Measurements from ENCODE around the gene NOP58. TPM values are rescaled to one million over a fixed set of nuclear protein-coding genes. Genes with fewer than 3 reads are reported as not detected.
A peak's percentile ranks its signal among the peaks of the same experiment; 100 is the strongest.

The NOP58 gene
- 212 and 231 TPM in 2 replicates for total RNA-seq (2022)
- Bru-seq, nascent RNA = percentile 97 among the genes with signal in this experiment
- BruChase-seq, experiment 1, labeled RNA remaining after a 6-hour chase = percentile 96 among the genes with signal in this experiment
- BruChase-seq, experiment 2, labeled RNA remaining after a 2-hour chase = percentile 95 among the genes with signal in this experiment
- long read RNA-seq, transcript NOP58-201 (15 exons, 2,046 nt) = major isoform, 517 of 645 reads
- long read RNA-seq, partial matches to known transcripts = 95 of 645 reads
- long read RNA-seq, other reads (novel, unspliced or antisense) = 33 of 645 reads

- DNase-seq (ENCODE audit: unreplicated experiment) = peak; percentile 96
- Mint-ChIP-seq H3K9me3 (ENCODE audit: unreplicated experiment) (no peaks in the 10 kb centered on the region), H3K4me3 (ENCODE audit: unreplicated experiment) (no peak within 1 kb of the TSS), H3K36me3 (ENCODE audit: insufficient read depth, unreplicated experiment) (peaks cover 12% of the 10 kb centered on the region), H3K4me1 (ENCODE audit: insufficient read depth, unreplicated experiment) (peaks cover 7% of the 10 kb centered on the region), H3K27ac (ENCODE audit: low read depth, unreplicated experiment) (peak within 1 kb of the TSS; percentile 64), H3K27me3 (ENCODE audit: insufficient read depth, unreplicated experiment) (no peaks in the 10 kb centered on the region)
- ChIA-PET POLR2A (interaction anchor here (0.6 to 6.2 kb wide), 11 partner anchors 11 to 112 kb away, joined by 3 to 94 read pairs (median 3); partner anchors contain the start of genes BMPR2 and SUMO1), CTCF (interaction anchor here (0.6 kb wide), 1 partner anchor 17 kb away, joined by 3 read pairs; no protein-coding TSS in a partner anchor)
- TF ChIP-seq CTCF (IDR thresholded peaks at IDR 0.05; ENCODE audit: unreplicated experiment) = no peak
- BruUV-seq (replicated peaks) = TSS peak; percentile 62
- intact Hi-C loops (cut with micrococcal nuclease) = loop anchor here (1.0 kb wide), 2 partner anchors 16 to 28 kb away; no protein-coding TSS in a partner anchor
These were observed at the start of gene NOP58 for GRCh38 chr2:202265467-202266277. TSS of gene NOP58 (plus strand) at chr2:202265763. CDS start at chr2:202265942, 179 bp downstream.

DNA sequence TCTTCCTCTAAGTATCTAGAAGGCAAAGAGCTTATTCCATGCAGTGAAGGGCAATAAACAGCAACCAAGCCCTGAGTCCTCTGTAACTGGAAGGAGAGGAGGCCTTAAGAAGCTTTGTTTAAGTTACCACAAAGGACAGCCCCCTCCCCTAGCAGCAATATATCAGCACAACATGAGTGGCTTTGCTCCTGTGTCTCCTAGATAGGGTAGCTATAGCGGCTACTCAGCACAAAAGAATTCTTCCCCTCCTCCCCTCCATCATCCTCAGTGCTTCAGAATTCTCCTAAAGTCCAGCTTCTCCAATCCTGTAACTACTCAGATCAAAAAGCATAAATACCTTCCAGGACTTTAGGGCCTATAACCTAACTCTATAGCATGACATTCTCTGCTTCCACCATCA, 43.7 kb upstream of the NOP58 start:
- Mint-ChIP-seq H3K36me3 (ENCODE audit: insufficient read depth, unreplicated experiment) (peaks cover 60% of the 10 kb centered on the region), H3K4me3 (ENCODE audit: unreplicated experiment) (no peak overlapping the region), H3K4me1 (ENCODE audit: insufficient read depth, unreplicated experiment) (peaks cover 21% of the 10 kb centered on the region), H3K27ac (ENCODE audit: low read depth, unreplicated experiment) (no peak overlapping the region), H3K27me3 (ENCODE audit: insufficient read depth, unreplicated experiment) (no peaks in the 10 kb centered on the region), H3K9me3 (ENCODE audit: unreplicated experiment) (no peaks in the 10 kb centered on the region)
- no TSS peak for BruUV-seq (replicated peaks)
- ChIA-PET POLR2A (interaction anchor here (0.8 kb wide), 1 partner anchor 14 kb away, joined by 3 read pairs; no protein-coding TSS in a partner anchor), CTCF (interaction anchor here (0.6 kb wide), 2 partner anchors 71 to 799 kb away, joined by 3 read pairs; no protein-coding TSS in a partner anchor)
- intact Hi-C loops (cut with micrococcal nuclease) = no loop called here
- no peak for DNase-seq (ENCODE audit: unreplicated experiment)
- no peak for TF ChIP-seq CTCF (IDR thresholded peaks at IDR 0.05; ENCODE audit: unreplicated experiment)

DNA sequence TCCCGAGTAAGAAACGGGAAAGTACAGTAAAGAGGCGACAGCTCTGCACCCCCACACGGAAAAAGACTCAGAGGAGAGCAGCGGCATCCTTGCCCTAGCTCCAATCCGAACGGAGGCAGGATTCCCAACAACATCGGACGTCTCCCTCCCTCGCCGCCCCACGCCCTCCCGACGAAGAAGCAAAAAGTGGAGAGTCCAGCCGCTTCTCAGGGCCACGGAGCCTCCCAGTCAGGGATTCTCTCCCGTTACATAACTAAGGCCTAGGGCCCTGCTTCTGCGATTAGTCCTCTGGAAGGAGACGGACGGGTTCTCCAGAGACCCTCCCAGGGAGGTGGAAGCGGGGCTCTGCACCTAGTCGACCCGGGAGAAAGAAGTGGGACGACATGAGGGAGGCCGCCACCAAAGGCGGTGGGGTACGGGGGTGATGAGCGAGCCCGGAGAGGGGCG, 27.8 kb upstream of the NOP58 start:
- Mint-ChIP-seq H3K36me3 (ENCODE audit: insufficient read depth, unreplicated experiment) (peaks cover 7% of the 10 kb centered on the region), H3K27me3 (ENCODE audit: insufficient read depth, unreplicated experiment) (no peaks in the 10 kb centered on the region), H3K27ac (ENCODE audit: low read depth, unreplicated experiment) (peak overlapping the region; percentile 85), H3K9me3 (ENCODE audit: unreplicated experiment) (no peaks in the 10 kb centered on the region), H3K4me3 (ENCODE audit: unreplicated experiment) (peak overlapping the region; percentile 93), H3K4me1 (ENCODE audit: insufficient read depth, unreplicated experiment) (peaks cover 8% of the 10 kb centered on the region)
- ChIA-PET POLR2A (interaction anchor here (0.7 to 4.5 kb wide), 15 partner anchors 9 to 1525 kb away, joined by 3 to 58 read pairs (median 4); partner anchors contain the start of genes NOP58 and ORC2), CTCF (interaction anchor here (0.5 to 1.8 kb wide), 4 partner anchors 11 to 959 kb away, joined by 3 to 6 read pairs (median 4); no protein-coding TSS in a partner anchor)
- intact Hi-C loops (cut with micrococcal nuclease) = loop anchor here (1.0 to 5.0 kb wide), 2 partner anchors 27 to 39 kb away; partner anchors contain the start of gene NOP58
- no peak for TF ChIP-seq CTCF (IDR thresholded peaks at IDR 0.05; ENCODE audit: unreplicated experiment)
- peak; percentile 50 for DNase-seq (ENCODE audit: unreplicated experiment)
- no TSS peak for BruUV-seq (replicated peaks)

Data from MCF 10A (cell line).